ENCODE data around the gene PLXNA4.

PLXNA4 gene

DNA sequence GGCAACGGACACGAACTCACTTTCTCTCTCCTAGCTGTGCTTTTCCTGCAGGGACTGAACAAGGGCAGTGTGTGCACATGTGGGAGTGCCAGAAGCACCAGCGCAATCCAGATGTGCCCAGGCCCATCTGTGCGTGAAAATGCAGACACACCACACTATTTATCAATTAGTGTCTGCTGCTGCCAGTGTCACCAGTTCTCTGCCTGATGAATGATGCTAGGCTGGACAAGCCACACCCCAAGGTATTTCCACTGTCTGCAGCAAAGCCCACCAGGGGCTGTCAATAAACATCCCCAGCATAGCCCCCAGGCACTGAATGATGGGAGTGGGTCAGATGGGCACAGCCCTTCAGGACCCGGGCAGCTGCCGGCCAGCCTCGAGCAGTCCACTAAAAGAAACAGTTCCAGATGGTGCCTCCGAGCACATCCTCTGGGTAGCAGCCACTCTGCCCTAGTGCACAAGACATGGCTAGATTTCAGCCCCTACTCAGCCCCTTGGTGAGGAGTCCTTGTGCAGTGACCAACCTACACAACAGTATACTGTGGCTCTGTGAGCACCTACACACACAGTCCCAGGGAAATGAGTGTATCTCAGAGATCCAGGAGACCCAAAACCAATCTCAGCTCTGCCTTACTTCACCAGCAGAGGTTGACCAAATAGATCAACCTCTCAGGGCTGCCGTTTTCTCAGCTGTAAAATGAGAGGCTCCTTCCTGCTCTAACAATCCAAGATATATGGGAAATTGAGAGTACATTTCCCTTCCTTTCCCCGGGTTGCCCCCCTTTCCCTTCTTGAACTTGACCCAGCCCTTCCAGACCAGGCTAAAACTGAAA lies 314.7 kb downstream of the PLXNA4 start:
- H4K20me1 ChIP-seq, result 0 out of 22 replicates have a peak, but pooled peaks cover 0 to 5% (median 0%) of the 10 kb centered on the region in 11 experiments
- no peak for TF ChIP-seq Cebpa-rat (IDR thresholded peaks at IDR 0.05)
- no peaks in the 10 kb centered on the region for H3K9me3 ChIP-seq (replicated peaks in 1 of 11)
- no peak overlapping the region for H3K4me3 ChIP-seq
- no peak overlapping the region for H3K9ac ChIP-seq
- no peaks in the 10 kb centered on the region for H3K27me3 ChIP-seq
- H3K36me3 ChIP-seq, result no peaks in the 10 kb centered on the region
- H3K4me2 ChIP-seq, result no peak overlapping the region
- no peak overlapping the region for H3K27ac ChIP-seq
- H3K4me1 ChIP-seq, result no peaks in the 10 kb centered on the region

GRCh38 chr7:132258231-132258630 lies 318.0 kb downstream of the PLXNA4 start:
- Histone ChIP-seq H3K4me1 (no peaks in the 10 kb centered on the region), H3K36me3 (no peaks in the 10 kb centered on the region), H3K27ac (no peak overlapping the region), H3K4me3 (no peak overlapping the region), H3K4me2 (no peak overlapping the region), H3K27me3 (no peaks in the 10 kb centered on the region), H3K9ac (no peak overlapping the region), H4K20me1 (0 out of 22 replicates have a peak, but pooled peaks cover 0 to 5% (median 0%) of the 10 kb centered on the region in 11 experiments), H3K9me3 (replicated peaks in 1 of 11) (no peaks in the 10 kb centered on the region)
- no peak for TF ChIP-seq Cebpa-rat (IDR thresholded peaks at IDR 0.05)

GRCh38 chr7:132257253-132257652 lies 319.0 kb downstream of the PLXNA4 start:
- Histone ChIP-seq H3K36me3 (no peaks in the 10 kb centered on the region), H4K20me1 (no peaks in the 10 kb centered on the region), H3K9me3 (replicated peaks in 1 of 11) (no peaks in the 10 kb centered on the region), H3K4me1 (no peaks in the 10 kb centered on the region), H3K27me3 (no peaks in the 10 kb centered on the region), H3K4me3 (no peak overlapping the region), H3K4me2 (no peak overlapping the region), H3K27ac (no peak overlapping the region), H3K9ac (no peak overlapping the region)
- TF ChIP-seq Cebpa-rat (IDR thresholded peaks at IDR 0.05), result no peak

GRCh38 chr7:132256721-132257212 lies 319.5 kb downstream of the PLXNA4 start:
- Histone ChIP-seq H3K9me3 (replicated peaks in 1 of 11) (no peaks in the 10 kb centered on the region), H3K27me3 (no peaks in the 10 kb centered on the region), H3K27ac (no peak overlapping the region), H4K20me1 (no peaks in the 10 kb centered on the region), H3K4me3 (no peak overlapping the region), H3K9ac (no peak overlapping the region), H3K4me2 (no peak overlapping the region), H3K36me3 (no peaks in the 10 kb centered on the region), H3K4me1 (no peaks in the 10 kb centered on the region)
- TF ChIP-seq Cebpa-rat (IDR thresholded peaks at IDR 0.05), result no peak

DNA sequence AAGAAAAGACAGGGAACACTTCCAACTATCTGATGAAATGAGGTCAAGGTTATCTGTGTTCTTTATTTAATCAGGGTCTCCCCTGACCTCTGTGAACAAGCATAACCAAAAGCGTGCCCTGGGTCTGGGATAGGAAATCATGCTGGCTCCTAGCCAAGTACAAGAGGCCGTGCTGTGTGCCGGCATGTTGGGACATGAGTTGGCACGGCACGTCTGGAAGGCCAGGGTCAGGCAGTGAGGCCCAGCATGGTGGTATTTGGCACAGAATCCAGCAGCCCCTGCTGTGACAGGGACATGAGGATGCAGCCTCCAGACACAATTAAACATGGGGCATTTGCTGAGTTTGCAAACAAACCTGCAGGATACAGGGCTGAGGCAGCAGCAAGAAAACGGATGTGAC lies 320.4 kb downstream of the PLXNA4 start:
- Histone ChIP-seq H3K36me3 (no peaks in the 10 kb centered on the region), H3K4me3 (no peak overlapping the region), H3K9me3 (replicated peaks in 1 of 11) (no peaks in the 10 kb centered on the region), H3K27me3 (no peaks in the 10 kb centered on the region), H3K27ac (no peak overlapping the region), H3K4me1 (peaks cover 0 to 6% (median 0%) of the 10 kb centered on the region in 10 experiments; a peak in 1 of 20 replicates), H3K9ac (no peak overlapping the region), H4K20me1 (no peaks in the 10 kb centered on the region), H3K4me2 (no peak overlapping the region)
- TF ChIP-seq Cebpa-rat (IDR thresholded peaks at IDR 0.05), result no peak

GRCh38 chr7:132255115-132255797 lies 321.0 kb downstream of the PLXNA4 start:
- TF ChIP-seq Cebpa-rat (IDR thresholded peaks at IDR 0.05), result no peak
- Histone ChIP-seq H3K27me3 (no peaks in the 10 kb centered on the region), H3K4me3 (no peak overlapping the region), H3K4me1 (peaks cover 0 to 6% (median 0%) of the 10 kb centered on the region in 10 experiments; a peak in 1 of 20 replicates), H3K4me2 (no peak overlapping the region), H4K20me1 (no peaks in the 10 kb centered on the region), H3K36me3 (no peaks in the 10 kb centered on the region), H3K9ac (no peak overlapping the region), H3K9me3 (replicated peaks in 1 of 11) (no peaks in the 10 kb centered on the region), H3K27ac (no peak overlapping the region)

GRCh38 chr7:132254455-132254854 lies 321.8 kb downstream of the PLXNA4 start:
- Histone ChIP-seq H3K4me1 (peaks cover 0 to 6% (median 0%) of the 10 kb centered on the region in 10 experiments; a peak in 1 of 20 replicates), H4K20me1 (no peaks in the 10 kb centered on the region), H3K9ac (no peak overlapping the region), H3K27ac (no peak overlapping the region), H3K4me3 (no peak overlapping the region), H3K4me2 (no peak overlapping the region), H3K27me3 (no peaks in the 10 kb centered on the region), H3K36me3 (no peaks in the 10 kb centered on the region), H3K9me3 (replicated peaks in 1 of 11) (no peaks in the 10 kb centered on the region)
- no peak for TF ChIP-seq Cebpa-rat (IDR thresholded peaks at IDR 0.05)

DNA sequence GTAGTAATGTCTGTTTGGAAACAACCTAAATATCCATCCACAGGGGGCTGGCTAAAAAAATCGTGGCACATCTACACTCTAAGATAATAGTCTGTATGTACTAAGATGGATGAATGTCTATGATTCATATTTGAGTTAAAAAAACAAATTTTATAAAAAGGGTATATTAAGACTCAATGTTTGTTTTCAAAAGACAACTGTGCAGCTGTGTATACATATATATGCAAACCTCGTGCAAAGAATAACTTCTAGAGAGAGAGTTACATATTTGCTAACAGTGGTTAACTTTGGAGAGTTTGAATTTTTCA lies 323.5 kb downstream of the PLXNA4 start:
- Histone ChIP-seq H3K9me3 (replicated peaks in 1 of 11) (no peaks in the 10 kb centered on the region), H3K27me3 (no peaks in the 10 kb centered on the region), H3K9ac (no peak overlapping the region), H3K4me2 (no peak overlapping the region), H3K4me1 (peaks cover 0 to 6% (median 0%) of the 10 kb centered on the region in 10 experiments; a peak in 1 of 20 replicates), H3K36me3 (no peaks in the 10 kb centered on the region), H4K20me1 (no peaks in the 10 kb centered on the region), H3K4me3 (no peak overlapping the region), H3K27ac (no peak overlapping the region)
- no peak for TF ChIP-seq Cebpa-rat (IDR thresholded peaks at IDR 0.05)

GRCh38 chr7:132251327-132251659 lies 325.0 kb downstream of the PLXNA4 start:
- Histone ChIP-seq H3K9me3 (replicated peaks in 1 of 11) (no peaks in the 10 kb centered on the region), H3K4me1 (peaks cover 0 to 6% (median 0%) of the 10 kb centered on the region in 10 experiments; a peak in 1 of 20 replicates), H3K27ac (no peak overlapping the region), H3K27me3 (no peaks in the 10 kb centered on the region), H3K9ac (no peak overlapping the region), H4K20me1 (no peaks in the 10 kb centered on the region), H3K36me3 (no peaks in the 10 kb centered on the region), H3K4me3 (no peak overlapping the region), H3K4me2 (peak overlapping the region in 1 of 11 experiments; percentile 46; a peak in 2 of 22 replicates)
- no peak for TF ChIP-seq Cebpa-rat (IDR thresholded peaks at IDR 0.05)
